Activated CD4-positive, alpha-beta T cell treated with anti-CD3 and anti-CD28 coated beads, Interleukin-2, amount 10 ng/mL, durations not matched to agents 7 days and 5 days (primary cell): ENCODE data around the gene HDAC8. TPM values are rescaled to one million over a fixed set of nuclear protein-coding genes. Genes with fewer than 3 reads are reported as not detected.
"Not testable (repeated sequence)": the region's sequence is repeated elsewhere in the genome, so short reads cannot be mapped to it uniquely, and the experiment has no call there.

ENCODE experiments used
- CTCF ChIA-PET: fragments of 350-600 bp; sonication (Branson Sonifier 250); formaldehyde crosslinking; loops from one replicate; lab custom pipeline; 2021; ENCODE audit warnings: antibody characterized with exemption; lab: Charles Lee
- POLR2A ChIA-PET: fragments of 350-600 bp; sonication (Branson Sonifier 250); formaldehyde crosslinking; loops from one replicate; lab custom pipeline; 2021; ENCODE audit warnings: antibody characterized with exemption; lab: Charles Lee
- DNase-seq: peaks from one replicate; pipeline ENCODE4 v3.0.0-alpha.2; 2020
- H3K27ac Mint-ChIP-seq: one replicate; pipeline ENCODE4 v1.8.0; 2021; ENCODE audit warnings: mild to moderate bottlenecking, moderate library complexity, mixed read lengths
- H3K27me3 Mint-ChIP-seq: one replicate; pipeline ENCODE4 v1.8.0; 2021; ENCODE audit warnings: mixed read lengths
- H3K36me3 Mint-ChIP-seq: one replicate; pipeline ENCODE4 v1.8.0; 2021; ENCODE audit warnings: low read depth, mixed read lengths
- H3K4me1 Mint-ChIP-seq: one replicate; pipeline ENCODE4 v1.8.0; 2021; ENCODE audit warnings: mixed read lengths
- H3K4me3 Mint-ChIP-seq: one replicate; pipeline ENCODE4 v1.8.0; 2021; ENCODE audit warnings: mild to moderate bottlenecking, moderate library complexity, mixed read lengths
- H3K9me3 Mint-ChIP-seq: one replicate; pipeline ENCODE4 v1.8.0; 2021; ENCODE audit warnings: mixed read lengths
- total RNA-seq, 2 experiments: library from RNA; stranded (reverse); gene quantifications; one replicate each; pipeline ENCODE4 v1.2.3, GENCODE V29; 2021

Gene HDAC8
- total RNA-seq, 2 experiments from 2014 or later, result 22.2 to 24.6 TPM

DNA sequence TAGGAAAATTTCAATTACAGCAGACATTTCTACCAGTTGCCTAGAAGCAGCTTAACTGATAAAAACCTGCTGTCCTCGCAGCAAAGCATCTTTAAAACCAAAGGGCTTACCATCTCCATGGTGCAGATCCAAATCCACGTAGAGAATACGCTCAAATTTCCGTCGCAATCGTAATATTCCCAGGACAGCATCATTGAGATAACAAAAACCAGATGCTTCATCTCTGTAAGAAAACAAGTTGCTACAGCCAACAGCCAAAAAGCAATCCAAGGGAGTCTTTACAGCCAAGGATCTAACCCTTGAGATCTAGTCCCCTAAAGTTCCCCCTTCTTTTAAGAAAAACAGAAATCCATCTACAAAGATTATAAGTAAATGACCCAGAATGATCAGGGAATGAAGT lies 77.6 kb downstream of the HDAC8 start:
- POLR2A ChIA-PET, result no interaction called here
- no peaks in the 10 kb centered on the region for H3K27me3 Mint-ChIP-seq
- H3K27ac Mint-ChIP-seq, result no peak overlapping the region
- H3K4me3 Mint-ChIP-seq, result no peak overlapping the region
- no peak for DNase-seq
- H3K4me1 Mint-ChIP-seq, result peaks cover 7% of the 10 kb centered on the region
- CTCF ChIA-PET, result no interaction called here
- H3K36me3 Mint-ChIP-seq, result peaks cover 23% of the 10 kb centered on the region
- no peaks in the 10 kb centered on the region for H3K9me3 Mint-ChIP-seq

DNA sequence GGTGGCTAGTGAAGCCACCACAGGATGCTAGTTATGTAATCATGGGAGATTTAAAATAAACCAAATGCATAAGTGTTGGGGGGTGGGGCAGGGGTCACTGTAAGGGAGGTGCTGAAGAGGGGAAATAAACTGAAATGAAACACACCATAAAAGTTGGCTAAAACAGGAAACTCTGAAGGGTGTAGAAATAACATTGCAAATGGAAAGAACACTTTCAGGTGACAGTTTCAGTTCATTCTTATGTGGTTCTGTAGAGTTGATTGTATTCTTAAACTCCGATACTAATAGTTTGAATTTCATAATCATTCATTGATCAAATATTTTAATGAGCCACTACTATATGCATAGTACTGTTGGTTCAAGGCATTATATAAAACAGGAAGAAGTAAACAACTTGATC lies 80.1 kb downstream of the HDAC8 start:
- no peaks in the 10 kb centered on the region for H3K27me3 Mint-ChIP-seq
- no peak overlapping the region for H3K4me3 Mint-ChIP-seq
- CTCF ChIA-PET, result no interaction called here
- peaks cover 31% of the 10 kb centered on the region for H3K36me3 Mint-ChIP-seq
- DNase-seq, result no peak
- H3K27ac Mint-ChIP-seq, result no peak overlapping the region
- POLR2A ChIA-PET, result no interaction called here
- H3K4me1 Mint-ChIP-seq, result peaks cover 7% of the 10 kb centered on the region
- no peaks in the 10 kb centered on the region for H3K9me3 Mint-ChIP-seq

DNA sequence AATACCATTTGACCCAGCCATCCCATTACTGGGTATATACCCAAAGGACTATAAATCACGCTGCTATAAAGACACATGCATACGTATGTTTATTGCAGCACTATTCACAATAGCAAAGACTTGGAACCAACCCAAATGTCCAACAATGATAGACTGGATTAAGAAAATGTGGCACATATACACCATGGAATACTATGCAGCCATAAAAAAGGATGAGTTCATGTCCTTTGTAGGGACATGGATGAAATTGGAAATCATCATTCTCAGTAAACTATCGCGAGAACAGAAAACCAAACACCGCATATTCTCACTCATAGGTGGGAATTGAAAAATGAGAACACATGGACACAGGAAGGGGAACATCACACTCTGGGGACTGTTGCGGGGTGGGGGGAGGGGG lies 82.4 kb downstream of the HDAC8 start:
- H3K27me3 Mint-ChIP-seq, DNase-seq, H3K4me1 Mint-ChIP-seq, H3K4me3 Mint-ChIP-seq, H3K27ac Mint-ChIP-seq, CTCF ChIA-PET, POLR2A ChIA-PET, H3K9me3 Mint-ChIP-seq: not testable (repeated sequence)
- peaks cover 39% of the 10 kb centered on the region for H3K36me3 Mint-ChIP-seq

DNA sequence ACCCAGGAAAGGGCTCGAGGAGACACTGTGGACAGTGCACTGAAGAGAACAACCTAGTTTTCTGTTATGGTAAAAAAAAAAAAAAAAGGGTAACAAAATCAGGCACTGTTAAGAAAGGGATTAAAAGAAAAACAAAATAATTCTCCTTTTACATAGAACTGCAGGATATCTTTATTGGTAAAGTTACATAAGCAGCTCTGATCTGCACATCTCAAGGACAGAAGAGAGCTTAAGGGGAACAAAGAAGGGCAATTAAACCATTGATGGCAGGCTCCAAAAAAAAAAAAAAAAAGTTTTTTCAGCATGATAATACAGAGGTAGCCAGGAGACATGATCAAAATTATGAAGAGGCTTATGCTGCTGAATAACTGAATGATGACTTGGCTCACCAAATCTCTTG lies 85.0 kb downstream of the HDAC8 start:
- Mint-ChIP-seq H3K9me3 (no peaks in the 10 kb centered on the region), H3K4me1 (peaks cover 3% of the 10 kb centered on the region), H3K27me3 (no peaks in the 10 kb centered on the region), H3K27ac (no peak overlapping the region), H3K36me3 (peaks cover 32% of the 10 kb centered on the region), H3K4me3 (no peak overlapping the region)
- CTCF ChIA-PET, result no interaction called here
- POLR2A ChIA-PET, result no interaction called here
- no peak for DNase-seq

DNA sequence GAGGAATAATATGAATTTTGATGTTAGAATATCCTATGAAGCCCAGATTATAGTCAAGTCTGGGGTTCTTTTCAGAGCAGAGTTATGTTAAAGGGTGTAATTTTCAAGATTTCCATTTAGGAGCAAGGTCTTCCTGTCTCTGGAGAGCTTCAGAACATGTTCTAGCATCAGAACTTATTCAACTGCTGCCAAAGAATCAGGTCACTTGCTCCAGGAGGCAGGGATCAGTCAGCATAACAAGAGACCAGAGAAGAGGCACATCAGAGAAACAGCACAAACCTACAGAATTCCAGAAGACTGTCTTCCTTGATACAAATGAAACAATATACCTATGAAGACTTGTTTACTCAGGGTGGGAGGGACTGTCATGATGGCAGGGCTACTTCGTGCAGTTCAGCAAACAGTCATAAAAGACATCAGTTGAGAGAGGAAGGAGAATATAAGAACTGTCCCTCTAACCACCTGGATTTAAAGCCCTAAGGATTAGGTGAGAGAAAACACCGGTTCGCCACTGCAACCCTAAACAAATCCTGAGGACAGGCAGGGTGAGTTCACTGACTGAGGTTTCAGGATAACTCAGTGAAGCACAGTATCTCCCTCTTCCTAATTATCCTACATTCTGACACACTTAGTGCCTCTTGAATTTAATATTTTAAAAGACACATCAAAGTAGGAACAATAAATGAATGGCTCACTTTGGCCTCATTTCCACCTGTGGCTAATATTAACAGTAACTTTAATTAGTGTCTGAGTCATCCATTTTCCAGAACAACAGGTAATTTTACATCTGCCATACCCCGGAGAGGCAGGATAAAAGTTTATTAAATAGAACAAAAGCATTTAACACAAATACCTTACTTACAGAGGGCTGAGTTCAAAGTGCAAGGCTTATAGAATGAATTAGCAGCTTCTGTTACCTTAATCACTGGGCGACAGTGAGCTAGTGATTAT lies 93.0 kb downstream of the HDAC8 start:
- H3K4me3 Mint-ChIP-seq, result no peak overlapping the region
- H3K9me3 Mint-ChIP-seq, result no peaks in the 10 kb centered on the region
- no peak for DNase-seq
- POLR2A ChIA-PET, result no interaction called here
- no peak overlapping the region for H3K27ac Mint-ChIP-seq
- peaks cover 6% of the 10 kb centered on the region for H3K36me3 Mint-ChIP-seq
- CTCF ChIA-PET, result no interaction called here
- H3K27me3 Mint-ChIP-seq, result no peaks in the 10 kb centered on the region
- H3K4me1 Mint-ChIP-seq, result no peaks in the 10 kb centered on the region

DNA sequence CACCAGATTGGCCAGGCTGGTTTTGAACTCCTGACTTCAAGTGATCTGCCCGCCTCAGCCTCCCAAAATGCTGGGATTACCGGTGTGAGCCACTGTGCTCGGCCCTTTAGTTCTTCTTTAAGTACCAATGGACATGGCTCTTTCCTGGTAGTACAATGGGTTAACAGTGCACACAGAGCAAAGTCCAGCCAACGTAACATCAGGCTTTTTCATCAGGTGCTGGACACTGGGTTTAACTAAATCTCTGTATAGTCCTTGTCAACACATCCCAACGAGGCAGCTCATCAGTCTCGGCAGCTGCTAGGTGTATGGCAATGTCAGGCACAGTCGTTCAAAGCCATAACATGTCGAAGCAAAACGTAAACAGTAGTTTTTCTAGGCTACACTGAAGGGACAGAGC lies 93.8 kb downstream of the HDAC8 start:
- ChIA-PET CTCF (no interaction called here), POLR2A (no interaction called here)
- DNase-seq, result no peak
- Mint-ChIP-seq H3K27ac (no peak overlapping the region), H3K9me3 (no peaks in the 10 kb centered on the region), H3K27me3 (no peaks in the 10 kb centered on the region), H3K4me1 (no peaks in the 10 kb centered on the region), H3K36me3 (peaks cover 6% of the 10 kb centered on the region), H3K4me3 (no peak overlapping the region)

DNA sequence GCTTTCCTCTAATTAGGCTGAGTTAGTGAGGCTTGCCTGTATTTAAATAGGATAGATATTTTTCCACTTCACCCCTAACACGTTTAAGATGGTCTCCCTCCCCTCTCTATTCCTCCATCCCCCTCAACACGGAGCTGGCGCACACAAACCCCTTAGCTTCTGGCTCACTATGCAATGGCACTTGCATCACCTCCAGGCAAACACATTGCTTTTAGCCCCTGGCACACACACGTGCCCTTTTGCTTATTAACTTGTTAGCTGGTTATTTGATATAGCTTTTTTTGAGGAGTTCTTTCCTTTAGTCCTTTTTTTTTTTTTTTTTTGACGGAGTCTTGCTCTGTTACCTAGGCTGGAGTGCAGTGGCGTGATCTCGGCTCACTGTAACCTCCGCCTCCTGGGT lies 94.3 kb downstream of the HDAC8 start:
- POLR2A ChIA-PET, result no interaction called here
- DNase-seq, result no peak
- H3K4me3 Mint-ChIP-seq, result no peak overlapping the region
- H3K27me3 Mint-ChIP-seq, result no peaks in the 10 kb centered on the region
- peaks cover 6% of the 10 kb centered on the region for H3K36me3 Mint-ChIP-seq
- CTCF ChIA-PET, result no interaction called here
- no peaks in the 10 kb centered on the region for H3K9me3 Mint-ChIP-seq
- H3K27ac Mint-ChIP-seq, result no peak overlapping the region
- no peaks in the 10 kb centered on the region for H3K4me1 Mint-ChIP-seq

DNA sequence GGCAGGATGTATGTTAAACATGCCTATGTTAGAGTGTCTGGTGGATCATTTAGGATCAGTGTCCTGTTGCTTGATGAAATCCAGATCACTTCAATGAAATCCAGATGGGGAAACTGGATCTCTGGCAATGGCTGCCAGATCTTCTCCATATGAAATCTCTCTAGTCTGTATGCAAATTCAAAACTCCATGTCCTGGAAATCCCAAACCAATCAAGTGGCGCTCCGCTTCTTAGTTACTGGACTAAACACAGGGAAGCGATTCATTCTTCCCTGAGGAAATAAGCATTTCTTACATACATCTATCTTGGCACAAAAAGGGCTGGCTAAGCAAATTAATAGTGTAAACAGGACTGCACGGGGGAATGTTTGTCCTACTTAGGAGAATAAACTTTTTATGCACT lies 94.9 kb downstream of the HDAC8 start:
- H3K9me3 Mint-ChIP-seq, result no peaks in the 10 kb centered on the region
- no peak for DNase-seq
- no peak overlapping the region for H3K4me3 Mint-ChIP-seq
- ChIA-PET POLR2A (no interaction called here), CTCF (no interaction called here)
- H3K4me1 Mint-ChIP-seq, result no peaks in the 10 kb centered on the region
- no peaks in the 10 kb centered on the region for H3K27me3 Mint-ChIP-seq
- peaks cover 7% of the 10 kb centered on the region for H3K36me3 Mint-ChIP-seq
- no peak overlapping the region for H3K27ac Mint-ChIP-seq

DNA sequence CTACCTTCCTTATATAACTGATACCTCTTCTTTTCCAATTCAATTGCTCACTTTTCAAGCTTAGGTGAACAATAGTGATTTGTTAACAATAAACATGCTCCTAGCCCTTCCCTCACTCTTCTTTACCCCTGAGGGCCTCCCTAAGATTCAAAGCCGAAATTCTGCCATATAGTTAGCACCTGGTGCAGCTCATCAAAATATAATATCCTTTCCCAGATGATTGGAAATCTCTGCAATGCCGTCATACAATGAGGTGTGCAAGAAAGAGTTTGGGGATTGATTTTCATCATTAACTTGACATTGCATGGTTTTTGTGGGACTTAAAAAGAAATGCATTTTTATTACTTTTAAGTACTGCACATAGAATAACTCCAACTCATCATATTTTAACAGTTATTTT lies 95.3 kb downstream of the HDAC8 start:
- peaks cover 10% of the 10 kb centered on the region for H3K36me3 Mint-ChIP-seq
- H3K27ac Mint-ChIP-seq, result no peak overlapping the region
- DNase-seq, result no peak
- no peak overlapping the region for H3K4me3 Mint-ChIP-seq
- CTCF ChIA-PET, result no interaction called here
- POLR2A ChIA-PET, result no interaction called here
- no peaks in the 10 kb centered on the region for H3K27me3 Mint-ChIP-seq
- no peaks in the 10 kb centered on the region for H3K4me1 Mint-ChIP-seq
- no peaks in the 10 kb centered on the region for H3K9me3 Mint-ChIP-seq

DNA sequence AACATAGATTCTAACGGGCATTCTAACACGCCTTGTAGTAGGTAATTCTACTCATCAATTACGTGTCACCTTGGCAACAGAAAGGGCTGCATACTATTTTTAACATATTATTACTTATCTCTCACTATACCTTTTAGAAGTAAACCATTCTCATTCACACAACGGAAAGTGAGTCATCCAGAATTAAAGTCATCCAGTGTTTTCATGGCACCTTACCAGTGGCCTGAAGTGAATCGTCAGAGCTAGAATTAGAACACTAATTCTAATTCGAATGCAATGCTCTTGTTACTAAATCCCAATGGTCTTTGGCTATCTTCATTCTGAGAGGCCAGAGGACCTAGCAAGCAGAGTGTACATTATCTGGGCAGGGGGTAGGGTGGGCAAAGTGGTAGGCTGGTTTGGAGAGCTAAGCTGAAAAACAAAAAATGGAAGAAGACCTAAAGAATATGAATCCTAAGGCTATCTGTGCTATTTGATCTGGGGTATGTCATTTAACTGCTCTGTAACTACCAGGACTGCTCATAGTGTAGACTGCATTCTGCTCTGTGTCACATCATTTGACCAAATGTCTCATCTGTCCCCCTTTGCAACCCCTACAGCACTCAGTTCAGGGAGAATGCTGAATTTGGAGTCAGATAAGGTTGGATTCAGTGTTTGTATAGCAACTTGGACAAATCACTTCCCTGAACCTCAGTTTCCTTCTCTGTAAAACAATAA lies 96.5 kb downstream of the HDAC8 start:
- CTCF ChIA-PET, result no interaction called here
- Mint-ChIP-seq H3K4me1 (no peaks in the 10 kb centered on the region), H3K36me3 (peaks cover 11% of the 10 kb centered on the region), H3K9me3 (no peaks in the 10 kb centered on the region), H3K27ac (no peak overlapping the region), H3K4me3 (no peak overlapping the region), H3K27me3 (no peaks in the 10 kb centered on the region)
- no peak for DNase-seq
- POLR2A ChIA-PET, result no interaction called here

DNA sequence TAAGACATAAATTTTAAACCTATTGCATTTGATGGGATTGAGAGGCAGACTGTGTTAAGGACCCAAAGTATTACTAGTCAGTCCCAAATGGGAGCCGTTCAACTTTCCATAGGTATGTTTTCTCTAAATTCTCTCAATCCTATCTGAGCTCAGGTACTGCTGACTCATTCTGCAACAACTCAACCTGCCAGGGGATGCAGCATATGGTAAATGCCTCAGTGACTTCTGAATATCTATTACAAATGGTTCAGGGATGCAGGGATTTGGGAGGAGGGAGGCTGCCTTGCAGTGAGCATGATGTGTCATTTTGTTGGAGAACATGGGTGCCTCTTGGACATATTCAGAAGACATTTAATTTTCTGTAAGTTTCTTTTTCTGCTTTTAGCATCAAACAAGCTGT lies 97.3 kb downstream of the HDAC8 start:
- H3K27ac Mint-ChIP-seq, result no peak overlapping the region
- H3K9me3 Mint-ChIP-seq, result no peaks in the 10 kb centered on the region
- DNase-seq, result no peak
- CTCF ChIA-PET, result no interaction called here
- H3K27me3 Mint-ChIP-seq, result no peaks in the 10 kb centered on the region
- no peaks in the 10 kb centered on the region for H3K4me1 Mint-ChIP-seq
- H3K4me3 Mint-ChIP-seq, result no peak overlapping the region
- H3K36me3 Mint-ChIP-seq, result peaks cover 11% of the 10 kb centered on the region
- POLR2A ChIA-PET, result no interaction called here

DNA sequence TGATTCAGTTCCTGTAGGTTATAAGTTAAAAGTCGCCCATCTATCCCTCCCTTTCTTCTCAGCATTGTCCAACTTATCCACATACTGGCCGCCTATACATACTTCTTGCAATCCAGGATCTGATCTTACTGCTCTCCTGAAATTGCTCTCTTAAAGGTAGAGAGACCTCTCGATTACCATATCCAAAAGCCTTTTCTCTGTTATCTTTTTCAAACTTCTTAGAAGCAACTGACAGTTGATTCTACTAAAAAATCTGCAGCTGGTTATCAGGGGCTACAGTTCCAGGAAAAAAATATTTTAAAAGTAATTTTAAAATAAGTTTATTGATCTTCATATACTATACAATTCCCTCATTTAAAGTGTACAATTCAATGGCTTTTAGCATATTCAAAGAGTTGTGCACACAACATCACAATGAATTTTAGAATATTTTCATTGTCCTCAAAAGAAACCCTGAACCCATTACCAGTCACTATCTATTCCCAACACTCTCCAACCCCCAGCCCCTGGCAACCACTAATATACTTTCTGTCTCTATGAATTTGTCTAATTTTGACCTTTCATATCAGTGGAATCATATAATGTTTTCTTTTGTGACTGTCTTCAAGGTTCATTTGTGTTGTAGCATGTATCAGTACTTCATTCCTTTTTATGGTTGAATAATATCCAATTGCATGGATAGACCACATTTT lies 102.0 kb downstream of the HDAC8 start:
- CTCF ChIA-PET, result no interaction called here
- Mint-ChIP-seq H3K36me3 (peaks cover 15% of the 10 kb centered on the region), H3K27me3 (no peaks in the 10 kb centered on the region), H3K4me1 (no peaks in the 10 kb centered on the region), H3K27ac (no peak overlapping the region), H3K4me3 (no peak overlapping the region), H3K9me3 (no peaks in the 10 kb centered on the region)
- no peak for DNase-seq
- POLR2A ChIA-PET, result no interaction called here

DNA sequence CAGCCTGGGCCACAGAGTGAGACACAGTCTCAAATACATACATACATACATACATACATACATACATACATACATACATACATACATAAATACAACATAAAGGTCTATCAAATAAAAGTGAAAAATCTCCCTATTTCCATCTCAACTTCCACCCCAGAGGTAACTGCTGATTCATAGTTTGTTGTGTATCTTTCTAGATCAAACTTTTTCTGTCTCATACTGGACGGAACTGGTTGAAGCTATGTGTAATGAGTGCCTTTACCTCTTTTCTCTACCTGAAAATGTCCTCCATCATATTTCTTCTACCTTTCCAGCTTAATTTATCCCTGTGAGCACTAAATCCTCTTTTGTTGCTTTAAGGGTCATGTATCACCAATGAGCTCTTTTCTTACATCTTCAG lies 102.5 kb downstream of the HDAC8 start:
- H3K27me3 Mint-ChIP-seq, result no peaks in the 10 kb centered on the region
- no peak overlapping the region for H3K4me3 Mint-ChIP-seq
- ChIA-PET CTCF (no interaction called here), POLR2A (no interaction called here)
- H3K4me1 Mint-ChIP-seq, result no peaks in the 10 kb centered on the region
- H3K27ac Mint-ChIP-seq, result no peak overlapping the region
- H3K36me3 Mint-ChIP-seq, result peaks cover 13% of the 10 kb centered on the region
- no peak for DNase-seq
- no peaks in the 10 kb centered on the region for H3K9me3 Mint-ChIP-seq
